Naive thymus-derived CD4-positive, alpha-beta T cell (primary cell): ENCODE results near the gene CSNK1G3. TPM values are rescaled to one million over a fixed set of nuclear protein-coding genes. Genes with fewer than 3 reads are reported as not detected.
"Not testable (repeated sequence)": the region's sequence is repeated elsewhere in the genome, so short reads cannot be mapped to it uniquely, and the experiment has no call there.

ENCODE experiments used
- ATAC-seq: fragments of 150-1000 bp; cut with Tn5 transposase; 2 replicates; pipeline ENCODE4 v1.10.0; 2021; ENCODE audit warnings: mild to moderate bottlenecking, moderate library complexity
- CTCF ChIA-PET: fragments of 350-600 bp; sonication (Branson Sonifier 250); formaldehyde crosslinking; loops from one replicate; lab custom pipeline; 2021; ENCODE audit warnings: antibody characterized with exemption; lab: Charles Lee
- POLR2A ChIA-PET: fragments of 350-600 bp; sonication (Branson Sonifier 250); formaldehyde crosslinking; loops from one replicate; lab custom pipeline; 2021; ENCODE audit warnings: antibody characterized with exemption, inconsistent platforms; lab: Charles Lee
- DNase-seq, 9 donors: peaks; one replicate each; pipeline versions ENCODE4 v3.0.0 to v3.0.0-alpha.2; 2020 to 2022; ENCODE audit warnings: mixed read lengths in 1 of 9
- H3K27ac ChIP-seq: one replicate; pipeline ENCODE4 v1.7.0; 2013; ENCODE audit warnings: mild to moderate bottlenecking, low read depth, low read length, moderate library complexity
- H3K27me3 ChIP-seq, 2 donors: one replicate each; pipeline ENCODE4 v1.7.0; 2013; ENCODE audit warnings: low read length in 2 of 2, mild to moderate bottlenecking in 2 of 2, moderate library complexity in 2 of 2; ENCODE audit not compliant: control insufficient read depth in 2 of 2, insufficient read depth in 2 of 2
- H3K36me3 ChIP-seq, 3 experiments: 1 replicate in 2 of 3; 2 replicates in 1 of 3; pipeline ENCODE4 v1.7.0; 2013; ENCODE audit warnings: low read length in 3 of 3, mild to moderate bottlenecking in 3 of 3, moderate library complexity in 1 of 3; ENCODE audit not compliant: insufficient read depth in 3 of 3, control insufficient read depth in 2 of 3
- H3K4me1 ChIP-seq, 2 donors: one replicate each; pipeline ENCODE4 v1.7.0; 2013; ENCODE audit warnings: low read length in 2 of 2, mild to moderate bottlenecking in 2 of 2, moderate library complexity in 1 of 2; ENCODE audit not compliant: control insufficient read depth in 2 of 2, insufficient read depth in 2 of 2
- H3K4me3 ChIP-seq: 2 replicates; pipeline ENCODE4 v1.7.0; 2013; ENCODE audit warnings: mild to moderate bottlenecking, low read length
- H3K9me3 ChIP-seq, 3 experiments: 1 replicate in 2 of 3; 2 replicates in 1 of 3; pipeline ENCODE4 v1.7.0; 2013; ENCODE audit warnings: low read length in 3 of 3; ENCODE audit not compliant: control insufficient read depth in 2 of 3
- H3K27ac Mint-ChIP-seq, 9 donors: one replicate each; pipeline ENCODE4 v1.8.0; 2020 to 2022; ENCODE audit warnings: mixed read lengths in 9 of 9, mild to moderate bottlenecking in 8 of 9, moderate library complexity in 5 of 9, inconsistent platforms in 2 of 9
- H3K27me3 Mint-ChIP-seq, 5 donors: one replicate each; pipeline ENCODE4 v1.8.0; 2021 to 2022; ENCODE audit warnings: mixed read lengths in 5 of 5, mild to moderate bottlenecking in 1 of 5
- H3K36me3 Mint-ChIP-seq, 5 donors: one replicate each; pipeline ENCODE4 v1.8.0; 2020 to 2022; ENCODE audit warnings: mixed read lengths in 5 of 5, mild to moderate bottlenecking in 3 of 5, inconsistent platforms in 1 of 5
- H3K4me1 Mint-ChIP-seq, 7 donors: one replicate each; pipeline ENCODE4 v1.8.0; 2020 to 2022; ENCODE audit warnings: mixed read lengths in 7 of 7, mild to moderate bottlenecking in 3 of 7, inconsistent platforms in 1 of 7
- H3K4me3 Mint-ChIP-seq, 10 donors: one replicate each; pipeline ENCODE4 v1.8.0; 2020 to 2022; ENCODE audit warnings: mild to moderate bottlenecking in 10 of 10, mixed read lengths in 10 of 10, moderate library complexity in 6 of 10, inconsistent platforms in 2 of 10
- H3K9me3 Mint-ChIP-seq, 11 donors: one replicate each; pipeline ENCODE4 v1.8.0; 2020 to 2022; ENCODE audit warnings: mixed read lengths in 11 of 11, mild to moderate bottlenecking in 4 of 11, inconsistent platforms in 1 of 11, moderate library complexity in 1 of 11
- intact Hi-C, 2 donors: fragments of 100-400 bp; cut with micrococcal nuclease; formaldehyde crosslinking; loops; one replicate each; pipeline ENCODE4 v1.15.1; 2023
- polyA plus RNA-seq, 2 donors: library from polyadenylated mRNA; unstranded; fragments of 300-500 nt; fragmentation: Illumina TruSeq; gene quantifications; one replicate each; pipeline ENCODE4 v1.2.3, GENCODE V29; 2021
- total RNA-seq, 6 experiments: library from RNA in 5 of 6; stranded (reverse) in 5 of 6; gene quantifications; 1 replicate in 5 of 6; 2 replicates in 1 of 6; pipeline ENCODE4 v1.2.3 and lab custom pipeline; 2021 to 2026

The CSNK1G3 gene
- total and polyA plus RNA-seq, 7 experiments from 2014 or later: 20.0 to 83.8 (median 52.3) TPM

- H3K36me3 Mint-ChIP-seq, ATAC-seq, H3K9me3 ChIP-seq, H3K9me3 Mint-ChIP-seq, H3K27me3 ChIP-seq, CTCF ChIA-PET, H3K4me3 Mint-ChIP-seq, H3K4me1 Mint-ChIP-seq, H3K27ac Mint-ChIP-seq, H3K4me3 ChIP-seq, H3K27ac ChIP-seq, H3K36me3 ChIP-seq, intact Hi-C loops, H3K4me1 ChIP-seq, DNase-seq: not testable (repeated sequence)
- H3K27me3 Mint-ChIP-seq: peaks cover 0 to 33% (median 1%) of the 10 kb centered on the region in 5 donors
- POLR2A ChIA-PET: interaction anchor here (0.9 kb wide), 1 partner anchor 13 kb away, joined by 3 read pairs; no protein-coding TSS in a partner anchor
These were observed 16.8 kb upstream of the CSNK1G3 start for GRCh38 chr5:123495211-123495610.

DNA sequence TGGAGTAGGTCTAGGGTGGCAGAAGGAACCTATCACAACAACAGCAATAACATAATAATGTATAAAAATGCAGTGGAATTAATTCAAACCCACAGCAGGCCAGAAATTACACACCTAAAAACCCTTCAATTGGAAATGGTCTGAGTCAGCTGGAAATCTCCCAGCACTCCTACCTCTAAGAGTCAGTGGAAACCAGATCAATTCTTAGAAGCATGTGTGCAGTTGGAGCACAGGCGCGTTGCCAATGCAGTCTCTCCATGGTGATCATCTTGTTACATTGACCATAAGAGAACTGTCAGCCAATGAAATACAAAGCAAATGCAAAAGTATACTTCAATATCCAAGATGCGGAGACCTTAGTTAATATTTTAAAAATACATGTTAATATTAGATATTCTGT is 15.1 kb upstream of the CSNK1G3 start:
- ChIA-PET CTCF (no interaction called here), POLR2A (no interaction called here)
- H3K36me3 Mint-ChIP-seq: no peaks in the 10 kb centered on the region

DNA sequence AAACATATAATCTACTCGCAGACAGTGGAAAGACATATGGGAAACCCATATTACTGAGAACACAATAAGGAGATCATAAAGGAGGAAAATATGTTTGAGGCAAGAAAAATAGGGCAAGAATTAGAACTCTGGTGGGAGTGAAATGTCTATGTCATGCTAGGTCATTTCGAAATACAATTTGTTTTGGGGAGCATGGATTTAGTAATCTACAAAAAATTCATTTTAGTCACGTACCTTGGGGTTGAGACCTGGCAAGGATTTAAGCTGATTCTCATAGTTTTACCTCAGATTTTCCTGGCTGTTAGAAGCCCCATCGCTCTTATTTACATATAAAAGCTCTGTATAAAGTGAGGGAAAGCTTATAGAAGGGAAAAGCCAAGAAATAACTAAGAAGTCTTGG is 11.5 kb upstream of the CSNK1G3 start:
- CTCF ChIA-PET: no interaction called here
- no peaks in the 10 kb centered on the region for H3K36me3 Mint-ChIP-seq
- POLR2A ChIA-PET: interaction anchor here (2.5 kb wide), 1 partner anchor 11 kb away, joined by 8 read pairs; the partner anchor contains the start of gene CSNK1G3

More for the DNA sequence above, 15.1 kb upstream of the CSNK1G3 start:
- Histone ChIP-seq H3K4me1 (no peaks in the 10 kb centered on the region), H3K27me3 (no peaks in the 10 kb centered on the region), H3K27ac (no peak overlapping the region), H3K4me3 (no peak overlapping the region), H3K36me3 (no peaks in the 10 kb centered on the region), H3K9me3 (no peaks in the 10 kb centered on the region)
- intact Hi-C loops: no loop called here
- no peaks in the 10 kb centered on the region for H3K4me1 Mint-ChIP-seq
- DNase-seq: no peak
- H3K4me3 Mint-ChIP-seq: no peak overlapping the region
- H3K27ac Mint-ChIP-seq: no peak overlapping the region
- H3K9me3 Mint-ChIP-seq: no peaks in the 10 kb centered on the region
- peaks cover 0 to 21% (median 4%) of the 10 kb centered on the region in 5 donors for H3K27me3 Mint-ChIP-seq
- ATAC-seq: no peak

GRCh38 chr5:123502120-123502519 is 9.9 kb upstream of the CSNK1G3 start:
- Mint-ChIP-seq H3K27me3 (peaks cover 0 to 24% (median 11%) of the 10 kb centered on the region in 5 donors), H3K27ac (no peak overlapping the region), H3K4me1 (peaks cover 0 to 9% (median 5%) of the 10 kb centered on the region in 7 donors), H3K9me3 (no peaks in the 10 kb centered on the region), H3K4me3 (no peak overlapping the region), H3K36me3 (no peaks in the 10 kb centered on the region)
- CTCF ChIA-PET: interaction anchor here (0.6 kb wide), 1 partner anchor 168 kb away, joined by 3 read pairs; no protein-coding TSS in a partner anchor
- Histone ChIP-seq H3K36me3 (no peaks in the 10 kb centered on the region), H3K27ac (no peak overlapping the region), H3K27me3 (no peaks in the 10 kb centered on the region), H3K4me1 (peaks cover 0 to 5% of the 10 kb centered on the region in 2 donors), H3K9me3 (no peaks in the 10 kb centered on the region), H3K4me3 (no peak overlapping the region)
- intact Hi-C loops: no loop called here
- DNase-seq (no peak), ATAC-seq (no peak)
- POLR2A ChIA-PET: interaction anchor here (2.5 to 2.8 kb wide), 2 partner anchors 9 to 79 kb away, joined by 8 to 9 read pairs; partner anchors contain the start of genes CEP120 and CSNK1G3

More for the DNA sequence above, 11.5 kb upstream of the CSNK1G3 start:
- intact Hi-C loops: no loop called here
- Histone ChIP-seq H3K4me3 (no peak overlapping the region), H3K4me1 (peaks cover 0 to 5% of the 10 kb centered on the region in 2 donors), H3K27ac (no peak overlapping the region), H3K36me3 (no peaks in the 10 kb centered on the region), H3K27me3 (no peaks in the 10 kb centered on the region), H3K9me3 (no peaks in the 10 kb centered on the region)
- no peak for ATAC-seq
- Mint-ChIP-seq H3K4me1 (peaks cover 0 to 9% (median 5%) of the 10 kb centered on the region in 7 donors), H3K9me3 (no peaks in the 10 kb centered on the region), H3K4me3 (no peak overlapping the region), H3K27ac (no peak overlapping the region), H3K27me3 (peaks cover 0 to 17% (median 5%) of the 10 kb centered on the region in 5 donors)
- no peak for DNase-seq

DNA sequence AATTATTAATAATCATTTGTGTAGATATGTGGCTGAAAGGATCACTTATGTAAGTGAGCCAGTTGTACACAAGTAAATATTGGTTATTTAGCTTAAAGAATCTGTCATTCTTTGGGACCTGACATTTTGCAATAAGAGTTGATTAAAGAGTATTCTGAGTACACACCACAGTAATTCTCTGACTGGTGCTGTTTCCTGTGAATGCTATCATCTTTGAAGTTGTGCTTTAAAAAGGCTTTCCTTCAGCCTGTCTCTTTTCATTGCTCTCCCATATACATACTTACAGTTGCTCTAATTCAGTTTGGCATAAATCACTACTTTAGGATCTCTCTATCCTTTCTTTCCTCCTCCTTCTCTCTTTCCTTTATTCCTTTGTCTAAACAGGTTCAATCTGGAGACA is 8.7 kb upstream of the CSNK1G3 start:
- no peaks in the 10 kb centered on the region for H3K36me3 ChIP-seq
- ATAC-seq: no peak
- POLR2A ChIA-PET: interaction anchor here (2.8 kb wide), 1 partner anchor 80 kb away, joined by 9 read pairs; the partner anchor contains the start of gene CEP120
- H3K9me3 ChIP-seq: no peaks in the 10 kb centered on the region
- no peak for DNase-seq
- no peak overlapping the region for H3K4me3 ChIP-seq
- H3K27me3 ChIP-seq: no peaks in the 10 kb centered on the region
- H3K9me3 Mint-ChIP-seq: no peaks in the 10 kb centered on the region
- H3K4me1 Mint-ChIP-seq: peaks cover 0 to 9% (median 5%) of the 10 kb centered on the region in 7 donors
- peak overlapping the region in 1 of 9 donors; percentile 2 for H3K27ac Mint-ChIP-seq
- peaks cover 0 to 5% of the 10 kb centered on the region in 2 donors for H3K4me1 ChIP-seq
- no peak overlapping the region for H3K27ac ChIP-seq
- no peaks in the 10 kb centered on the region for H3K36me3 Mint-ChIP-seq
- intact Hi-C loops: no loop called here
- H3K27me3 Mint-ChIP-seq: peaks cover 0 to 33% (median 11%) of the 10 kb centered on the region in 5 donors
- H3K4me3 Mint-ChIP-seq: no peak overlapping the region
- CTCF ChIA-PET: no interaction called here

DNA sequence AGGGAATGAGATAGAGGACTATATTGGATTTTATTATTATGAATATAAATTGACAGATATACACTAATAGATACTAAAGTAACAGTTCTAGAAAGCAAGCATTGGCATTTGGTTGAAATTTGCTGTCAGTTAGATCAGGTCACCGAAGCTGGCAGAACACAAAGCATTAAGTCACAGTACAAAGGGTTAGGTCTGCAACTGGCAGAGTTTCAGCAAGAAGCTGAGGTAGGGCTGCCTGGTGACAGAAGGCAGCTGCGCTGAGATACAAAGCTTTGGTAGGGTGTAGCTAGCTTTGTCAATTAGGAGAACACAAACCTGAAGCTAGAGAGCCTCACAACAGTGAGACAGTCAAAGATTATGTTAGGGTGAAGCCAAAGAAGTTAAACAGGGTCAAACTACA is 6.3 kb upstream of the CSNK1G3 start:
- H3K27ac ChIP-seq: no peak overlapping the region
- Mint-ChIP-seq H3K4me1 (peaks cover 1 to 9% (median 7%) of the 10 kb centered on the region in 7 donors), H3K36me3 (no peaks in the 10 kb centered on the region), H3K9me3 (no peaks in the 10 kb centered on the region), H3K27ac (no peak overlapping the region), H3K4me3 (no peak overlapping the region), H3K27me3 (peaks cover 0 to 29% (median 9%) of the 10 kb centered on the region in 5 donors)
- no peak overlapping the region for H3K4me3 ChIP-seq
- ChIA-PET POLR2A (no interaction called here), CTCF (no interaction called here)
- DNase-seq (no peak), ATAC-seq (no peak)
- H3K36me3 ChIP-seq: no peaks in the 10 kb centered on the region
- no peaks in the 10 kb centered on the region for H3K9me3 ChIP-seq
- peaks cover 0 to 5% of the 10 kb centered on the region in 2 donors for H3K4me1 ChIP-seq
- intact Hi-C loops: no loop called here
- H3K27me3 ChIP-seq: no peaks in the 10 kb centered on the region

DNA sequence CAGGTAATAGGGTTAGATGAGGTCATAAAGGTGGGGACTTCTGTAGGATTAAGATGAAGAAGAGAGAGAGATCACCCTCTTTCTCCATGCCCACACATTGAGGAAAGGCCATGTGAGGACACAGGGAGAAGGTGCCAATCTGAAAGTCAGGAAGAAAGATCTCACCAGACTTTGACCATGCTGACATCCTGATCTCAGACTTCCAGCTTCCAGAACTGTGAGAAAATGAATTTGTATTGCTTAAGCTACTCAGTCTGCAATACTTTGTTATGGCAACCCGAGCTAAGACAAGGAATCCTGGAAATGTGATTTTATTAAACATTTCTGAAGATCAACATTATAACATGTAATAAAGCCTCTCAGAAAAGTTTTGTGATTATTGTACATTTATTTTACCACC is 3.5 kb upstream of the CSNK1G3 start:
- no peak overlapping the region for H3K27ac Mint-ChIP-seq
- H3K4me3 Mint-ChIP-seq: no peak overlapping the region
- Histone ChIP-seq H3K4me1 (peaks cover 3 to 4% of the 10 kb centered on the region in 2 donors), H3K4me3 (no peak overlapping the region), H3K9me3 (no peaks in the 10 kb centered on the region), H3K27ac (no peak overlapping the region), H3K27me3 (no peaks in the 10 kb centered on the region), H3K36me3 (no peaks in the 10 kb centered on the region)
- CTCF ChIA-PET: no interaction called here
- peaks cover 0 to 31% (median 9%) of the 10 kb centered on the region in 5 donors for H3K27me3 Mint-ChIP-seq
- intact Hi-C loops: no loop called here
- peaks cover 7 to 25% (median 18%) of the 10 kb centered on the region in 7 donors for H3K4me1 Mint-ChIP-seq
- H3K9me3 Mint-ChIP-seq: peaks cover 0 to 4% (median 0%) of the 10 kb centered on the region in 11 donors
- no peaks in the 10 kb centered on the region for H3K36me3 Mint-ChIP-seq
- no peak for ATAC-seq
- DNase-seq: no peak
- POLR2A ChIA-PET: interaction anchor here (1.1 to 2.1 kb wide), 3 partner anchors 14 to 85 kb away, joined by 3 to 10 read pairs (median 3); partner anchors contain the start of gene CEP120
